ENCODE data around the gene SSC5D.
A peak's percentile ranks its signal among the peaks of the same experiment; 100 is the strongest.
"Not testable (repeated sequence)": the region's sequence is repeated elsewhere in the genome, so short reads cannot be mapped to it uniquely, and the experiment has no call there.

SSC5D gene

GRCh38 chr19:55487924-55488687 lies at the start of gene SSC5D:
SSC5D (plus strand) TSS chr19:55488436; CDS start chr19:55488590, 154 bp downstream.
- DNase-seq (ENCODE audit: low read depth in 1 of 2, low spot score in 1 of 2): no peak

GRCh38 chr19:55439052-55439451 lies 49.2 kb upstream of the SSC5D start:
- DNase-seq (ENCODE audit: low read depth in 1 of 2, low spot score in 1 of 2): no peak

- no peak for DNase-seq (ENCODE audit: low read depth in 1 of 2, low spot score in 1 of 2)
Observed at GRCh38 chr19:55440411-55441105, 47.7 kb upstream of the SSC5D start.

- no peak for DNase-seq (ENCODE audit: low read depth in 1 of 2, low spot score in 1 of 2)
Observed at GRCh38 chr19:55441319-55441691, 46.9 kb upstream of the SSC5D start.

GRCh38 chr19:55441692-55442321 lies 46.4 kb upstream of the SSC5D start:
- DNase-seq (ENCODE audit: low read depth in 1 of 2, low spot score in 1 of 2): no peak

- DNase-seq (ENCODE audit: low read depth in 1 of 2, low spot score in 1 of 2): no peak
Observed at GRCh38 chr19:55442372-55442961, 45.8 kb upstream of the SSC5D start.

- DNase-seq (ENCODE audit: low read depth in 1 of 2, low spot score in 1 of 2): no peak
Observed at GRCh38 chr19:55443045-55443823, 45.0 kb upstream of the SSC5D start, which contains the start of gene SHISA7. SHISA7 (minus strand) TSS chr19:55443300; CDS start chr19:55442863, 437 bp downstream.

GRCh38 chr19:55443824-55444480 lies 44.3 kb upstream of the SSC5D start:
- DNase-seq (ENCODE audit: low read depth in 1 of 2, low spot score in 1 of 2): no peak

GRCh38 chr19:55444646-55445045 lies 43.6 kb upstream of the SSC5D start:
- no peak for DNase-seq (ENCODE audit: low read depth in 1 of 2, low spot score in 1 of 2)

GRCh38 chr19:55446060-55446459 lies 42.2 kb upstream of the SSC5D start:
- DNase-seq (ENCODE audit: low read depth in 1 of 2, low spot score in 1 of 2): no peak

GRCh38 chr19:55447421-55448174 lies 40.6 kb upstream of the SSC5D start:
- DNase-seq (ENCODE audit: low read depth in 1 of 2, low spot score in 1 of 2): no peak

- DNase-seq (ENCODE audit: low read depth in 1 of 2, low spot score in 1 of 2): not testable (repeated sequence)
Observed at GRCh38 chr19:55448175-55448490, 40.1 kb upstream of the SSC5D start.

- DNase-seq (ENCODE audit: low read depth in 1 of 2, low spot score in 1 of 2): no peak
Observed at GRCh38 chr19:55449469-55449868, 38.8 kb upstream of the SSC5D start.

GRCh38 chr19:55451163-55451964 lies 36.9 kb upstream of the SSC5D start:
- no peak for DNase-seq (ENCODE audit: low read depth in 1 of 2, low spot score in 1 of 2)

- no peak for DNase-seq (ENCODE audit: low read depth in 1 of 2, low spot score in 1 of 2)
Observed at GRCh38 chr19:55451965-55452748, 36.1 kb upstream of the SSC5D start.

GRCh38 chr19:55452749-55453346 lies 35.4 kb upstream of the SSC5D start:
- peak in 1 of 2 donors; percentile 14 for DNase-seq (ENCODE audit: low read depth in 1 of 2, low spot score in 1 of 2)

- DNase-seq (ENCODE audit: low read depth in 1 of 2, low spot score in 1 of 2): no peak
Observed at GRCh38 chr19:55453511-55454260, 34.5 kb upstream of the SSC5D start.

Measured in activated T-helper 1 cell treated with anti-CD3 and anti-CD28 coated beads, Interleukin-2, amount 50 U/mL, for 16 hours (primary cell).